Measurements from ENCODE around the gene ITGAE.

- TF ChIP-seq EP300 (IDR thresholded peaks at IDR 0.05) (no peak), CTCF (IDR thresholded peaks at IDR 0.05) (peak; percentile 87), MYC (IDR thresholded peaks at IDR 0.05; ENCODE audit: borderline replicate concordance, low read length) (no peak), JUN (IDR thresholded peaks at IDR 0.05) (no peak), NR3C1 (IDR thresholded peaks at IDR 0.05) (no peak), POLR2A (IDR thresholded peaks at IDR 0.05; ENCODE audit: low read length) (no peak), MAX (IDR thresholded peaks at IDR 0.05) (no peak), MAFK (IDR thresholded peaks at IDR 0.05; ENCODE audit: partially characterized antibody) (no peak), REST (IDR thresholded peaks at IDR 0.05) (no peak)
Observed at GRCh38 chr17:3827124-3827773, 26.3 kb upstream of the ITGAE start.

All from A549 (cell line).